K562 (cell line): ENCODE measurements around the gene NXPE2. TPM values are rescaled to one million over a fixed set of nuclear protein-coding genes. Genes with fewer than 3 reads are reported as not detected.

Experiments used
- ATAC-seq: fragments of 200-7000 bp; cut with Tn5 transposase; 3 replicates; pipeline ENCODE4 v1.9.1; 2020; ENCODE audit warnings: moderate library complexity
- BruUV-seq: library from RNA; stranded (reverse); fragments of 400-500 nt; replicated peaks from 2 replicates; lab custom pipeline; 2021; lab: Mats Ljungman, UMichigan
- CTCF ChIA-PET: fragments of 300-600 bp; formaldehyde crosslinking; extraction: SDS; loops from one replicate; lab custom pipeline; 2021; ENCODE audit warnings: low intra/inter-chr PET ratio; lab: Yijun Ruan, JAX
- POLR2A ChIA-PET: fragments of 300-600, 350-650 bp; sonication (Branson Sonifier 250); formaldehyde crosslinking; extraction: SDS; loops from one replicate; lab custom pipeline; 2021; ENCODE audit warnings: antibody characterized with exemption, inconsistent platforms; lab: Yijun Ruan, JAX
- DNase-seq, 4 experiments: peaks; one replicate each; pipeline versions ENCODE4 v3.0.0 to v3.0.0-alpha.2; 2011 to 2018; ENCODE audit warnings: low spot score in 3 of 4, mixed read lengths in 3 of 4; ENCODE audit errors: extremely low read depth in 1 of 4
- FAIRE-seq: peaks from 2 replicates; lab custom pipeline; 2011; peaks lifted over from hg19 to GRCh38; lab: Jason Lieb, UNC
- H2AFZ ChIP-seq: 2 replicates; pipeline ENCODE4 v1.6.0; 2011; ENCODE audit warnings: low read depth, low read length, control low read depth, inconsistent platforms
- H3K27ac ChIP-seq: fragments of 200-600 bp; 3 replicates; pipeline ENCODE4 v1.8.0; 2011; ENCODE audit warnings: low read depth, mild to moderate bottlenecking, control low read depth, inconsistent platforms, low read length, moderate library complexity, mixed read lengths; ENCODE audit errors: extremely low read depth
- H3K27me3 ChIP-seq, 2 experiments: fragments of 300-600 bp in 1 of 2; 2 replicates in 1 of 2; 3 replicates in 1 of 2; pipeline versions ENCODE4 v1.6.0 to v1.8.0; 2011; ENCODE audit warnings: inconsistent platforms in 2 of 2, low read length in 2 of 2, mild to moderate bottlenecking in 1 of 2, mixed read lengths in 1 of 2, moderate library complexity in 1 of 2; ENCODE audit not compliant: control insufficient read depth in 2 of 2, insufficient read depth in 2 of 2
- H3K36me3 ChIP-seq: fragments of 300-600 bp; 3 replicates; pipeline ENCODE4 v1.8.0; 2011; ENCODE audit warnings: mild to moderate bottlenecking, low read length, inconsistent platforms; ENCODE audit not compliant: control insufficient read depth, insufficient read depth
- H3K4me1 ChIP-seq, 2 experiments: fragments of 200-600 bp in 1 of 2; replicated peaks in 1 of 2; 2 replicates in 1 of 2; 3 replicates in 1 of 2; pipeline versions ENCODE4 v1.5.1 to v1.8.0; 2011; ENCODE audit warnings: inconsistent platforms in 2 of 2, low read length in 2 of 2, mild to moderate bottlenecking in 1 of 2, mixed read lengths in 1 of 2, moderate library complexity in 1 of 2; ENCODE audit not compliant: control insufficient read depth in 2 of 2, insufficient read depth in 2 of 2
- H3K4me2 ChIP-seq: 2 replicates; pipeline ENCODE4 v1.6.1; 2011; ENCODE audit warnings: low read length, control low read depth, inconsistent platforms, mixed read lengths; ENCODE audit not compliant: insufficient read depth
- H3K4me3 ChIP-seq: fragments of 200-600 bp; sonication (generic), shearing (Covaris generic); 2 replicates; pipeline ENCODE4 v1.5.1; 2016; ENCODE audit warnings: control low read depth, inconsistent platforms
- H3K79me2 ChIP-seq: fragments of 200-600 bp; 3 replicates; pipeline ENCODE4 v1.8.0; 2011; ENCODE audit warnings: low read length, inconsistent platforms; ENCODE audit not compliant: control insufficient read depth, insufficient read depth
- H3K9ac ChIP-seq, 2 experiments: 2 replicates each; pipeline versions ENCODE4 v1.6.0 to v1.6.1; 2011; ENCODE audit warnings: low read depth in 2 of 2, low read length in 2 of 2, control low read depth in 1 of 2, inconsistent platforms in 1 of 2, mild to moderate bottlenecking in 1 of 2, mixed read lengths in 1 of 2; ENCODE audit not compliant: insufficient read depth in 1 of 2
- H3K9me1 ChIP-seq: one replicate; pipeline ENCODE4 v1.6.0; 2011; ENCODE audit warnings: inconsistent platforms, mild to moderate bottlenecking, low read length, moderate library complexity; ENCODE audit not compliant: control insufficient read depth, insufficient read depth
- H3K9me3 ChIP-seq: replicated peaks from 2 replicates; pipeline ENCODE4 v1.5.1; 2011; ENCODE audit warnings: low read depth, low read length, inconsistent platforms; ENCODE audit not compliant: control insufficient read depth, insufficient read depth
- H4K20me1 ChIP-seq: replicated peaks from 2 replicates; pipeline ENCODE4 v1.6.1; 2011; ENCODE audit warnings: low read length, inconsistent platforms, mixed read lengths; ENCODE audit not compliant: control insufficient read depth, insufficient read depth
- FOXA3 ChIP-seq, 2 experiments: fragments of 450-650 bp in 1 of 2; sonication (generic) in 1 of 2; formaldehyde crosslinking; IDR thresholded peaks in 1 of 2; conservative IDR thresholded peaks in 1 of 2; 2 replicates each; pipeline versions ENCODE4 v1.4.0 to v1.8.0; 2020 to 2022; ENCODE audit warnings: mild to moderate bottlenecking in 2 of 2, missing genetic modification reagents in 1 of 2
- HNRNPH1 ChIP-seq: fragments of 200-400 bp; formaldehyde crosslinking; optimal IDR thresholded peaks from 2 replicates; pipeline ENCODE3; 2017; ENCODE audit warnings: low read depth, mild to moderate bottlenecking, low read length, moderate library complexity
- MEF2A ChIP-seq: IDR thresholded peaks from 2 replicates; pipeline ENCODE4 v1.6.1; 2011; ENCODE audit warnings: low read depth, mild to moderate bottlenecking, low read length, moderate library complexity; ENCODE audit not compliant: control insufficient read depth
- PKNOX1 ChIP-seq: fragments of 450-650 bp; IDR thresholded peaks from 2 replicates; pipeline ENCODE4 v1.6.1; 2016
- SAFB ChIP-seq: fragments of 200-400 bp; formaldehyde crosslinking; IDR thresholded peaks from 2 replicates; pipeline ENCODE4 v1.6.1; 2017; ENCODE audit warnings: low read depth, low read length, borderline replicate concordance
- SREBF1 ChIP-seq: fragments of 150-350 bp; IDR thresholded peaks from 2 replicates; pipeline ENCODE4 v1.6.1; 2014; ENCODE audit warnings: antibody characterized with exemption, low read depth, low read length, borderline replicate concordance
- ZNF644 ChIP-seq: fragments of 200-800 bp; sonication (Bioruptor generic); IDR thresholded peaks from 2 replicates; pipeline ENCODE4 v1.6.1; 2016; ENCODE audit warnings: low read depth, missing genetic modification characterization, missing compliant biosample characterization
- WGBS: fragments of 100-300 bp; shearing (Covaris generic); methylation state at CpG from one replicate; pipeline ENCODE4 v1.1.6; 2016; ENCODE audit warnings: low coverage, mixed read lengths; ENCODE audit not compliant: insufficient coverage; ENCODE audit errors: missing lambda C conversion rate; 5-methylcytosine and 5-hydroxymethylcytosine counted together
- in situ Hi-C: fragments of 300-500 bp; cut with MboI; formaldehyde crosslinking; loops from 4 replicates; pipeline ENCODE4 v1.15.0; 2018; ENCODE audit warnings: inconsistent platforms, mixed read lengths
- intact Hi-C: fragments of 100-400 bp; cut with micrococcal nuclease; formaldehyde crosslinking; loops from 2 replicates; pipeline ENCODE4 v1.14.2; 2022
- polyA plus RNA-seq, 8 experiments: library from polyadenylated mRNA; depleted of rRNA in 4 of 8; stranded (reverse) in 5 of 8; unstranded in 3 of 8; fragments of >200 nt; fragmentation: Nextera tagmentation in 2 of 8; fragmentation: Illumina TruSeq in 1 of 8; extraction: Ambion mirVana in 2 of 8; extraction: Trizol in 1 of 8; gene quantifications; 2 replicates each; pipeline versions ENCODE4 v1.2.1 to v1.2.3, GENCODE V29; 2011 to 2014; ENCODE audit warnings: inconsistent platforms in 1 of 8, missing spikeins in 1 of 8
- total RNA-seq, 7 experiments: library from RNA; depleted of rRNA in 6 of 7; stranded (reverse); fragments of >200 nt in 6 of 7; fragmentation: Illumina TruSeq in 2 of 7; extraction: Trizol in 2 of 7; gene quantifications; 2 replicates each; pipeline versions ENCODE4 v1.2.1 to v1.2.3, GENCODE V29; 2011 to 2021; ENCODE audit warnings: low replicate concordance in 1 of 7
- TF ChIP-seq, protein P1 (sequence below): sonication (generic); formaldehyde crosslinking; IDR thresholded peaks from 2 replicates; pipeline ENCODE4 v1.8.0; 2022; ENCODE audit warnings: mild to moderate bottlenecking, low read depth, missing genetic modification reagents

NXPE2 gene
- total and polyA plus RNA-seq, 9 of the 15 experiments (the other 6 are each of a cell fraction or from before 2014, with no cell fraction given) = not detected

DNA sequence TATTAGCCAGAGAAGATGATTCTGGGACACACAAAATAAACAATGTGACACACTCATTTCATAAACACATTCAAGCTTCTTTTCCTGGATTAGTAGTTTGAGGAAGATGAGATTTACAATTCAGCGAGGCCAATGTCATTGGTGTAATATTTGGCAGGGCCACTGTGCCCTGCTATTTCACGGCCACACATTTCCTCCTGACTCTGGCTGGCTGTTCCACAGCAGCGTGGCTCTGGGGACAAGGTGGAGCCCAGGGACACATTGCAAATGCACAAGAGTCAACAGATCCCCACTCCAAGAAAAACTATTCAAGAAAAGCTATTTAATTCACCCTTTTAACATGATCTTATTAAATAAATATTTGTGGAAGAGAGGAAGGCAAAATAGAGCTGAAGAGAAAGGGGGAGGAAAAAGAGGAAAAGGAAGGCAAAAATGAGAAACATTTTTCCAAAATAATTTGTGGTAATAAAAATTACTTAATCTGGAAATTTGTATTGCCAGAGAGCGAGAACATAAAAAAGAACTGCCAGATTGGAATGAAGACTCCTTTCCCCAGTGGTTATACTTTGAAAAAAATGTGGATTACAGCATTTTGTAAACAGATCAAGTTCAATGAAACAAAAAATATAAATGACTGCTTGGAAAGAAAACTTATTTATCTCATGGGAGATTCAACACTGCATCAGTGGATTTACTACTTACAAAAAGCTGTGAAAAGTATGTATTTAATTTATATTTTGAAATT, 27.1 kb downstream of the NXPE2 start:
- Histone ChIP-seq H3K9ac (no peak overlapping the region), H3K9me1 (no peaks in the 10 kb centered on the region), H4K20me1 (no peaks in the 10 kb centered on the region), H3K4me2 (no peak overlapping the region), H3K79me2 (no peaks in the 10 kb centered on the region)
- no peak for DNase-seq
- 6% methylated on average over 4 of the region's 4 CpGs for WGBS
- TF ChIP-seq SREBF1 = no peak
- no peak for TF ChIP-seq ZNF644 (tag)
- TF ChIP-seq PKNOX1 = no peak
- no peak for TF ChIP-seq HNRNPH1
- TF ChIP-seq SAFB = no peak
- TF ChIP-seq FOXA3 (CRISPR knock-in tag; conservative IDR thresholded peaks at IDR 0.05 in 1 of 2, IDR thresholded peaks at IDR 0.05 in 1 of 2) = no peak
- no peak for TF ChIP-seq MEF2A
- TF ChIP-seq, protein P1, sequence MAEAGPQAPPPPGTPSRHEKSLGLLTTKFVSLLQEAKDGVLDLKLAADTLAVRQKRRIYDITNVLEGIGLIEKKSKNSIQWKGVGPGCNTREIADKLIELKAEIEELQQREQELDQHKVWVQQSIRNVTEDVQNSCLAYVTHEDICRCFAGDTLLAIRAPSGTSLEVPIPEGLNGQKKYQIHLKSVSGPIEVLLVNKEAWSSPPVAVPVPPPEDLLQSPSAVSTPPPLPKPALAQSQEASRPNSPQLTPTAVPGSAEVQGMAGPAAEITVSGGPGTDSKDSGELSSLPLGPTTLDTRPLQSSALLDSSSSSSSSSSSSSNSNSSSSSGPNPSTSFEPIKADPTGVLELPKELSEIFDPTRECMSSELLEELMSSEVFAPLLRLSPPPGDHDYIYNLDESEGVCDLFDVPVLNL (CRISPR knock-in tag) = no peak
- TF ChIP-seq, all 486 proteins: peak for 0
- Histone ChIP-seq H3K9me3 (no peaks in the 10 kb centered on the region), H3K27me3 (no peaks in the 10 kb centered on the region), H3K4me3 (no peak overlapping the region), H3K36me3 (no peaks in the 10 kb centered on the region), H2AFZ (no peak overlapping the region), H3K4me1 (no peaks in the 10 kb centered on the region), H3K27ac (no peak overlapping the region)
- intact Hi-C loops = no loop called here
- ChIA-PET POLR2A (no interaction called here), CTCF (no interaction called here)
- no TSS peak for BruUV-seq
- no peak for FAIRE-seq
- ATAC-seq = no peak
- in situ Hi-C loops = no loop called here
